ENCODE measurements around the gene CPPED1. TPM values are rescaled to one million over a fixed set of nuclear protein-coding genes. Genes with fewer than 3 reads are reported as not detected.

Gene CPPED1
- total RNA-seq, 2 donors from 2014 or later: 3.3 to 4.4 TPM

GRCh38 chr16:12627394-12627793, 176.3 kb downstream of the CPPED1 start:
- Histone ChIP-seq H3K27ac (no peak overlapping the region), H3K4me1 (no peaks in the 10 kb centered on the region), H3K9me3 (no peaks in the 10 kb centered on the region), H3K36me3 (replicated peaks in 1 of 2; ENCODE audit: insufficient read depth in 1 of 2, low read depth in 2 of 2) (no peaks in the 10 kb centered on the region), H3K27me3 (no peaks in the 10 kb centered on the region), H3K4me3 (no peak overlapping the region)
- ATAC-seq (no peak), DNase-seq (no peak)
- TF ChIP-seq POLR2A (IDR thresholded peaks at IDR 0.05): no peak
- no peak for TF ChIP-seq CTCF (IDR thresholded peaks at IDR 0.05)
- intact Hi-C loops (cut with DNase I): no loop called here
- 58 to 77% methylated on average over 3 of the region's 3 CpGs for WGBS, 2 donors

- 34 to 57% methylated on average over 2 to 4 of the region's 4 CpGs for WGBS, 2 donors
- H3K36me3 ChIP-seq (replicated peaks in 1 of 2; ENCODE audit: insufficient read depth in 1 of 2, low read depth in 2 of 2): no peaks in the 10 kb centered on the region
- no peaks in the 10 kb centered on the region for H3K9me3 ChIP-seq
- no peak overlapping the region for H3K4me3 ChIP-seq
- no peak for DNase-seq
- intact Hi-C loops (cut with DNase I): no loop called here
- H3K27me3 ChIP-seq: no peaks in the 10 kb centered on the region
- no peak overlapping the region for H3K27ac ChIP-seq
- H3K4me1 ChIP-seq: no peaks in the 10 kb centered on the region
- TF ChIP-seq CTCF (IDR thresholded peaks at IDR 0.05): no peak
- TF ChIP-seq POLR2A (IDR thresholded peaks at IDR 0.05): no peak
- ATAC-seq: no peak
These were observed 177.3 kb downstream of the CPPED1 start for GRCh38 chr16:12626411-12626810.

- H3K4me3 ChIP-seq: no peak overlapping the region
- no peaks in the 10 kb centered on the region for H3K27me3 ChIP-seq
- H3K27ac ChIP-seq: no peak overlapping the region
- 40 to 61% methylated on average over 2 to 9 of the region's 10 CpGs for WGBS, 2 donors
- ATAC-seq: no peak
- no peaks in the 10 kb centered on the region for H3K36me3 ChIP-seq (replicated peaks in 1 of 2; ENCODE audit: insufficient read depth in 1 of 2, low read depth in 2 of 2)
- DNase-seq: no peak
- H3K9me3 ChIP-seq: no peaks in the 10 kb centered on the region
- intact Hi-C loops (cut with DNase I): no loop called here
- no peaks in the 10 kb centered on the region for H3K4me1 ChIP-seq
- no peak for TF ChIP-seq POLR2A (IDR thresholded peaks at IDR 0.05)
- no peak for TF ChIP-seq CTCF (IDR thresholded peaks at IDR 0.05)
These were observed 178.0 kb downstream of the CPPED1 start for GRCh38 chr16:12625716-12626115.

GRCh38 chr16:12625068-12625467, 178.6 kb downstream of the CPPED1 start:
- Histone ChIP-seq H3K36me3 (replicated peaks in 1 of 2; ENCODE audit: insufficient read depth in 1 of 2, low read depth in 2 of 2) (no peaks in the 10 kb centered on the region), H3K4me1 (no peaks in the 10 kb centered on the region), H3K9me3 (no peaks in the 10 kb centered on the region), H3K4me3 (no peak overlapping the region), H3K27me3 (no peaks in the 10 kb centered on the region), H3K27ac (no peak overlapping the region)
- ATAC-seq (no peak), DNase-seq (no peak)
- 49 to 53% methylated on average over 6 to 7 of the region's 7 CpGs for WGBS, 2 donors
- TF ChIP-seq CTCF (IDR thresholded peaks at IDR 0.05) (no peak), POLR2A (IDR thresholded peaks at IDR 0.05) (no peak)
- intact Hi-C loops (cut with DNase I): no loop called here

- whole genome bisulfite sequencing, 2 donors: 43 to 44% methylated on average over 1 of the region's 1 CpG
- no peak for DNase-seq
- Histone ChIP-seq H3K4me3 (no peak overlapping the region), H3K4me1 (no peaks in the 10 kb centered on the region), H3K27ac (no peak overlapping the region), H3K27me3 (no peaks in the 10 kb centered on the region), H3K9me3 (no peaks in the 10 kb centered on the region), H3K36me3 (replicated peaks in 1 of 2; ENCODE audit: insufficient read depth in 1 of 2, low read depth in 2 of 2) (no peaks in the 10 kb centered on the region)
- ATAC-seq: no peak
- TF ChIP-seq POLR2A (IDR thresholded peaks at IDR 0.05) (no peak), CTCF (IDR thresholded peaks at IDR 0.05) (no peak)
- intact Hi-C loops (cut with DNase I): no loop called here
These were observed 183.5 kb downstream of the CPPED1 start for GRCh38 chr16:12620150-12620549.
